Neural progenitor cell (in vitro differentiated cells): ENCODE results near the gene CALB2.

Source experiments
- EZH2 ChIP-seq: fragments of 200-600 bp; sonication (generic); IDR thresholded peaks from 2 replicates; pipeline ENCODE4 v1.6.1; 2017; ENCODE audit warnings: antibody characterized with exemption, mild to moderate bottlenecking, moderate library complexity
- TF ChIP-seq, protein P1 (sequence below): fragments of 200-600 bp; sonication (generic); IDR thresholded peaks from 2 replicates; pipeline ENCODE4 v1.5.1; 2017; ENCODE audit warnings: antibody characterized with exemption, mild to moderate bottlenecking

DNA sequence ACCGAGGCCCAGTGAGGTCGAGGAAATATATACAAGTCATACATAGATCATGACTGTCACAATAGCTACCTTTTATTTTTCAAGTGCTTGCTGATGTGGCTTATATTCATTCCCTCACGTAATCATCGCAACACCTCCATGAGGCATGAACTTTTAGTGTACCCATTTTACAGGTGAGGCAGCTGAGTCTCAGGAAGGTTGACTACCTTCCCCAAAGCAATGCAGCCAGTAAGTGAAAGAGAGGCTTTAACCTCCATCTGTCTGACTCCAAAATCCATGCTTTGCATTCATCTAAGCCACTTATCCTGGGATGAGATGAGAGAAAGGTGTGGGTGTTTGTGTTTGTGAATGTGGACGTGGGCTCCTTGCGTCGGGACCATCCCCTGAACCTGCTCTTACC lies 30.8 kb downstream of the CALB2 start:
- no peak for TF ChIP-seq EZH2
- TF ChIP-seq, protein P1, sequence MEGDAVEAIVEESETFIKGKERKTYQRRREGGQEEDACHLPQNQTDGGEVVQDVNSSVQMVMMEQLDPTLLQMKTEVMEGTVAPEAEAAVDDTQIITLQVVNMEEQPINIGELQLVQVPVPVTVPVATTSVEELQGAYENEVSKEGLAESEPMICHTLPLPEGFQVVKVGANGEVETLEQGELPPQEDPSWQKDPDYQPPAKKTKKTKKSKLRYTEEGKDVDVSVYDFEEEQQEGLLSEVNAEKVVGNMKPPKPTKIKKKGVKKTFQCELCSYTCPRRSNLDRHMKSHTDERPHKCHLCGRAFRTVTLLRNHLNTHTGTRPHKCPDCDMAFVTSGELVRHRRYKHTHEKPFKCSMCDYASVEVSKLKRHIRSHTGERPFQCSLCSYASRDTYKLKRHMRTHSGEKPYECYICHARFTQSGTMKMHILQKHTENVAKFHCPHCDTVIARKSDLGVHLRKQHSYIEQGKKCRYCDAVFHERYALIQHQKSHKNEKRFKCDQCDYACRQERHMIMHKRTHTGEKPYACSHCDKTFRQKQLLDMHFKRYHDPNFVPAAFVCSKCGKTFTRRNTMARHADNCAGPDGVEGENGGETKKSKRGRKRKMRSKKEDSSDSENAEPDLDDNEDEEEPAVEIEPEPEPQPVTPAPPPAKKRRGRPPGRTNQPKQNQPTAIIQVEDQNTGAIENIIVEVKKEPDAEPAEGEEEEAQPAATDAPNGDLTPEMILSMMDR: no peak
